Kidney epithelial cell (primary cell): ENCODE results near the gene LMNB1. TPM values are rescaled to one million over a fixed set of nuclear protein-coding genes. Genes with fewer than 3 reads are reported as not detected.

ENCODE experiments used
- DNase-seq: peaks from one replicate; pipeline ENCODE4 v3.0.0-alpha.2; 2010; ENCODE audit warnings: low read depth
- H3K27me3 ChIP-seq: 2 replicates; pipeline ENCODE4 v1.6.0; 2011; ENCODE audit warnings: low read length; ENCODE audit not compliant: control insufficient read depth, insufficient read depth
- H3K36me3 ChIP-seq: 2 replicates; pipeline ENCODE4 v1.5.1; 2011; ENCODE audit warnings: low read length; ENCODE audit not compliant: control insufficient read depth, insufficient read depth
- H3K4me3 ChIP-seq: 2 replicates; pipeline ENCODE4 v1.5.1; 2011; ENCODE audit warnings: low read depth, mild to moderate bottlenecking, control low read depth, low read length
- total RNA-seq: library from RNA; depleted of rRNA; stranded (reverse); fragments of >200 nt; gene quantifications from 2 replicates; pipeline ENCODE4 v1.2.3, GENCODE V29; 2015
- TF ChIP-seq, protein P1 (sequence below): IDR thresholded peaks from 2 replicates; pipeline ENCODE4 v1.5.1; 2011; ENCODE audit warnings: mild to moderate bottlenecking, moderate library complexity, low read length, control low read depth, inconsistent platforms; ENCODE audit not compliant: insufficient read depth, poor library complexity, severe bottlenecking

The LMNB1 gene
- total RNA-seq, 1 donor from 2014 or later, result 39.1 TPM

- Histone ChIP-seq H3K27me3 (no peaks in the 10 kb centered on the region), H3K4me3 (no peak overlapping the region), H3K36me3 (no peaks in the 10 kb centered on the region)
- TF ChIP-seq, protein P1, sequence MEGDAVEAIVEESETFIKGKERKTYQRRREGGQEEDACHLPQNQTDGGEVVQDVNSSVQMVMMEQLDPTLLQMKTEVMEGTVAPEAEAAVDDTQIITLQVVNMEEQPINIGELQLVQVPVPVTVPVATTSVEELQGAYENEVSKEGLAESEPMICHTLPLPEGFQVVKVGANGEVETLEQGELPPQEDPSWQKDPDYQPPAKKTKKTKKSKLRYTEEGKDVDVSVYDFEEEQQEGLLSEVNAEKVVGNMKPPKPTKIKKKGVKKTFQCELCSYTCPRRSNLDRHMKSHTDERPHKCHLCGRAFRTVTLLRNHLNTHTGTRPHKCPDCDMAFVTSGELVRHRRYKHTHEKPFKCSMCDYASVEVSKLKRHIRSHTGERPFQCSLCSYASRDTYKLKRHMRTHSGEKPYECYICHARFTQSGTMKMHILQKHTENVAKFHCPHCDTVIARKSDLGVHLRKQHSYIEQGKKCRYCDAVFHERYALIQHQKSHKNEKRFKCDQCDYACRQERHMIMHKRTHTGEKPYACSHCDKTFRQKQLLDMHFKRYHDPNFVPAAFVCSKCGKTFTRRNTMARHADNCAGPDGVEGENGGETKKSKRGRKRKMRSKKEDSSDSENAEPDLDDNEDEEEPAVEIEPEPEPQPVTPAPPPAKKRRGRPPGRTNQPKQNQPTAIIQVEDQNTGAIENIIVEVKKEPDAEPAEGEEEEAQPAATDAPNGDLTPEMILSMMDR, result no peak
- no peak for DNase-seq
Measured at GRCh38 chr5:126883564-126884245, 106.8 kb downstream of the LMNB1 start.

- Histone ChIP-seq H3K27me3 (no peaks in the 10 kb centered on the region), H3K36me3 (no peaks in the 10 kb centered on the region), H3K4me3 (no peak overlapping the region)
- TF ChIP-seq, protein P1, result no peak
- DNase-seq, result peak; percentile 37
Measured at GRCh38 chr5:126884269-126884819, 107.4 kb downstream of the LMNB1 start.

Other genes with a start within 250 kb of the LMNB1 start
- gene ALDH7A1, start 181.9 kb upstream of the LMNB1 start, total RNA-seq, result 27.0 and 35.2 TPM in 2 replicates
- gene PHAX, start 176.2 kb upstream of the LMNB1 start, total RNA-seq, result 47.4 and 54.2 TPM in 2 replicates